ENCODE measurements around the gene AGR2. TPM values are rescaled to one million over a fixed set of nuclear protein-coding genes. Genes with fewer than 3 reads are reported as not detected.

Gene AGR2
- total RNA-seq, 1 experiment from 2014 or later: not detected

GRCh38 chr7:16805441-16805840 lies 642 bp upstream of the AGR2 start:
- no peaks in the 10 kb centered on the region for H3K79me1 ChIP-seq (ENCODE audit: insufficient read depth, low read depth, low read length, poor library complexity, severe bottlenecking)
- H3K9ac ChIP-seq (ENCODE audit: extremely low read depth, insufficient read length, low read length): no peak overlapping the region
- no peak overlapping the region for H2BK5ac ChIP-seq (ENCODE audit: insufficient read length, low read length)
- DNase-seq: no peak
- H4K20me1 ChIP-seq (ENCODE audit: control insufficient read depth, insufficient read depth, insufficient read length): no peaks in the 10 kb centered on the region
- Mint-ChIP-seq H3K27me3 (ENCODE audit: low read depth) (no peaks in the 10 kb centered on the region), H3K4me1 (peaks cover 3 to 8% of the 10 kb centered on the region in 2 experiments; a peak in 3 of 4 replicates), H3K27ac (no peak overlapping the region), H3K9me3 (no peaks in the 10 kb centered on the region), H3K36me3 (ENCODE audit: insufficient read depth in 1 of 3, low read depth in 3 of 3) (no peaks in the 10 kb centered on the region), H3K4me3 (no peak overlapping the region)
- TF ChIP-seq CTCF (conservative IDR thresholded peaks at IDR 0.05): no peak
- H3K9me3 ChIP-seq (ENCODE audit: control insufficient read depth, low read depth, low read length): no peaks in the 10 kb centered on the region
- no peak overlapping the region for H3K4ac ChIP-seq (ENCODE audit: low read depth, low read length)
- no peaks in the 10 kb centered on the region for H3K4me1 ChIP-seq (ENCODE audit: insufficient read depth, low read length)
- no CpG with 5 or more reads among the region's 3 CpGs for WGBS (ENCODE audit: extremely low coverage, insufficient read length, low lambda C conversion rate)
- no peak overlapping the region for H2AK5ac ChIP-seq (ENCODE audit: insufficient read length, low read length)
- H3K79me2 ChIP-seq (ENCODE audit: insufficient read depth, low read length): no peaks in the 10 kb centered on the region
- no peaks in the 10 kb centered on the region for H3K27me3 ChIP-seq (ENCODE audit: insufficient read depth, low read length)
- no peak overlapping the region for H3K14ac ChIP-seq (ENCODE audit: insufficient read depth, low read length)
- no peak overlapping the region for H3K4me2 ChIP-seq (ENCODE audit: insufficient read depth, insufficient read length, low read length)
- no peak overlapping the region for H2BK12ac ChIP-seq (ENCODE audit: insufficient read length, low read depth, low read length)
- no peak overlapping the region for H3T11ph ChIP-seq (ENCODE audit: low read length)
- no peak overlapping the region for H2BK120ac ChIP-seq (ENCODE audit: low read depth, low read length, poor library complexity, severe bottlenecking)
- H2AFZ ChIP-seq (ENCODE audit: low read length): no peak overlapping the region
- no peaks in the 10 kb centered on the region for H3K23me2 ChIP-seq (ENCODE audit: insufficient read length, low read depth, low read length, poor library complexity, severe bottlenecking)
- H4K5ac ChIP-seq (ENCODE audit: insufficient read length, low read depth, low read length): no peak overlapping the region
- H3K18ac ChIP-seq (ENCODE audit: insufficient read length, low read depth, low read length): no peak overlapping the region
- no peak overlapping the region for H4K91ac ChIP-seq (ENCODE audit: insufficient read length, low read depth, low read length)
- H3K27ac ChIP-seq (ENCODE audit: insufficient read length, low read depth, low read length): no peak overlapping the region
- no peak overlapping the region for H2BK20ac ChIP-seq (ENCODE audit: low read depth, low read length, poor library complexity, severe bottlenecking)
- no peak overlapping the region for H3K56ac ChIP-seq (ENCODE audit: insufficient read length, low read depth, low read length)
- H2BK15ac ChIP-seq (ENCODE audit: low read depth, low read length): no peak overlapping the region
- H3K23ac ChIP-seq (ENCODE audit: insufficient read length, low read depth, low read length): no peak overlapping the region
- H4K8ac ChIP-seq (replicated peaks; ENCODE audit: insufficient read length, low read depth, low read length): no peak overlapping the region
